Measurements from ENCODE around the gene FAM219A.

DNA sequence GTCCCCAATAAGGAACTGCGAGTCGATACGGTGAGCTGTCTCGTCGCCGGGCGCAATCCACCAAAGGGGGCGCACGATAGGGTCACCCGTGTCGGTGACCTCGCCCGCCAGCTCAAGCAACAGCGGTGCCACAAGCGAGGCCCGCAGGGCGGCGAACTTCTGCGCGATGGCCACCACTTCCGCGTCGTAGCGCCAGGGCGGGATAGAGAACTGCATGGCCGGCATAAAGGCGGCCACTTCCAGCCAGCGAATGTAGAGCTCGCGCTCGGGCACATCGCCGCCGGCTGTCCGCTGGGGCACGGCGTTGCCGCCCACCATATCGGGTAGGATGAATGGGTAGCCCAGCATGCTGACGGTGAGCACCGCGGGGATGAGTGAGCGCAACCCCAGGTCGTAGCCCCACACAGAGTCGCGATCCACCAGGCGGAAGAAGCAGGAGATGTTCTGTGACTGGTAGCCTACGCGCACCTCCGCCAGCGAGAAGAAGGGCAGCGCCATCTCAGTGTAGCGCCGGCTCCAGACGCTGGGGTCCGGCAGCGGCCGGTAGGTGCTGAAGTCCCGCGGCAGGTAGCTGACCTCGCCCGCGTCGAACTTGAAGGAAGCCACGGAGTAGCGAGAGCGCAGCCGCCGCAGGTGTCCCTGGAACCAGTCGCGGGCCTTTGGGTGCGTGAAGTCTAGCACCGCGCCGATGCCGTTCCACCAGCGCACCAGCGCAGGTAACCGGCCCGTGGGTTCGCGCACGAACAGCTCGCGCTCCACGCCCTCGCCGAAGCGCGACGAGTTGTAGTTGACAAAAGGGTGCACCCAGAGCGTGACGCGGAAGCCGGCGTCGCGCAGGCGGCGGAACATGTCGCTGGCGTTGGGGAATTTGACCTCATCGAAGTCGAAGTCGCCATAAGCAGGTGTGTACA lies 87.1 kb downstream of the FAM219A start:
- TF ChIP-seq, protein P1, sequence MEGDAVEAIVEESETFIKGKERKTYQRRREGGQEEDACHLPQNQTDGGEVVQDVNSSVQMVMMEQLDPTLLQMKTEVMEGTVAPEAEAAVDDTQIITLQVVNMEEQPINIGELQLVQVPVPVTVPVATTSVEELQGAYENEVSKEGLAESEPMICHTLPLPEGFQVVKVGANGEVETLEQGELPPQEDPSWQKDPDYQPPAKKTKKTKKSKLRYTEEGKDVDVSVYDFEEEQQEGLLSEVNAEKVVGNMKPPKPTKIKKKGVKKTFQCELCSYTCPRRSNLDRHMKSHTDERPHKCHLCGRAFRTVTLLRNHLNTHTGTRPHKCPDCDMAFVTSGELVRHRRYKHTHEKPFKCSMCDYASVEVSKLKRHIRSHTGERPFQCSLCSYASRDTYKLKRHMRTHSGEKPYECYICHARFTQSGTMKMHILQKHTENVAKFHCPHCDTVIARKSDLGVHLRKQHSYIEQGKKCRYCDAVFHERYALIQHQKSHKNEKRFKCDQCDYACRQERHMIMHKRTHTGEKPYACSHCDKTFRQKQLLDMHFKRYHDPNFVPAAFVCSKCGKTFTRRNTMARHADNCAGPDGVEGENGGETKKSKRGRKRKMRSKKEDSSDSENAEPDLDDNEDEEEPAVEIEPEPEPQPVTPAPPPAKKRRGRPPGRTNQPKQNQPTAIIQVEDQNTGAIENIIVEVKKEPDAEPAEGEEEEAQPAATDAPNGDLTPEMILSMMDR (IDR thresholded peaks at IDR 0.05; ENCODE audit: low read length): no peak
- no peak for TF ChIP-seq EZH2 (IDR thresholded peaks at IDR 0.05; ENCODE audit: borderline replicate concordance, low read length)

All from OCI-LY1 (cell line).